A549 (cell line): ENCODE data around the gene COMMD3. TPM values are rescaled to one million over a fixed set of nuclear protein-coding genes. Genes with fewer than 3 reads are reported as not detected.

Source experiments
- ATAC-seq, 2 experiments: fragments of 200-7000 bp in 1 of 2; fragments of >200 bp in 1 of 2; cut with Nextera tagmentation in 1 of 2; cut with Tn5 transposase in 1 of 2; 3 replicates each; pipeline versions ENCODE4 v1.8.0 to v1.9.1; 2018 to 2020; ENCODE audit warnings: mild to moderate bottlenecking in 1 of 2, moderate library complexity in 1 of 2
- CTCF ChIA-PET: fragments of 300-600 bp; sonication (Branson Sonifier 250); formaldehyde crosslinking; extraction: SDS; loops from one replicate; lab custom pipeline; 2021; ENCODE audit warnings: antibody characterized with exemption, inconsistent platforms; lab: Yijun Ruan, JAX
- POLR2A ChIA-PET: fragments of 350-600 bp; formaldehyde crosslinking; extraction: SDS; loops from one replicate; lab custom pipeline; 2021; ENCODE audit warnings: antibody characterized with exemption, inconsistent platforms; lab: Yijun Ruan, JAX
- DNase-seq, 2 experiments: peaks; one replicate each; pipeline versions ENCODE4 v3.0.0 to v3.0.0-alpha.2; 2011 to 2016; ENCODE audit warnings: low read depth in 1 of 2, low spot score in 1 of 2
- FAIRE-seq: peaks from 2 replicates; lab custom pipeline; 2011; peaks lifted over from hg19 to GRCh38; lab: Jason Lieb, UNC
- H3K27ac ChIP-seq, 2 experiments: fragments of >200 bp; sonication (Bioruptor Twin); formaldehyde crosslinking; 3 replicates each; pipeline ENCODE4 v1.5.1; 2016 to 2017
- H3K4me1 ChIP-seq: fragments of >200 bp; sonication (Bioruptor Twin); formaldehyde crosslinking; 3 replicates; pipeline ENCODE4 v1.6.1; 2016
- H3K4me2 ChIP-seq: fragments of >200 bp; sonication (Bioruptor Twin); formaldehyde crosslinking; 3 replicates; pipeline ENCODE4 v1.6.1; 2016
- H3K4me3 ChIP-seq: fragments of >200 bp; sonication (Bioruptor Twin); formaldehyde crosslinking; 3 replicates; pipeline ENCODE4 v1.5.1; 2016
- H3K9me3 ChIP-seq: fragments of >200 bp; sonication (Bioruptor Twin); formaldehyde crosslinking; 3 replicates; pipeline ENCODE4 v1.6.1; 2016
- BHLHE40 ChIP-seq: IDR thresholded peaks from 2 replicates; pipeline ENCODE4 v1.6.1; 2012; ENCODE audit warnings: low read depth, low read length, inconsistent platforms
- CBX2 ChIP-seq: fragments of 200-600 bp; sonication (generic); IDR thresholded peaks from 2 replicates; pipeline ENCODE4 v1.6.1; 2016; ENCODE audit warnings: low read depth, mild to moderate bottlenecking, borderline replicate concordance
- CBX8 ChIP-seq: fragments of 200-600 bp; sonication (generic); IDR thresholded peaks from 2 replicates; pipeline ENCODE4 v1.6.1; 2016
- GATA3 ChIP-seq: IDR thresholded peaks from 2 replicates; pipeline ENCODE4 v1.6.1; 2012; ENCODE audit warnings: borderline replicate concordance
- HOXB5 ChIP-seq: fragments of 250-450 bp; sonication (Bioruptor Pico); IDR thresholded peaks from 2 replicates; pipeline ENCODE4 v1.5.0; 2020; ENCODE audit warnings: mild to moderate bottlenecking, moderate library complexity
- JUN ChIP-seq, 2 experiments: fragments of >200 bp; sonication (Bioruptor Twin); formaldehyde crosslinking; IDR thresholded peaks; 2 replicates in 1 of 2; 3 replicates in 1 of 2; pipeline ENCODE4 v1.6.1; 2016 to 2017
- KDM5A ChIP-seq: fragments of 200-600 bp; sonication (generic); IDR thresholded peaks from 2 replicates; pipeline ENCODE4 v1.6.1; 2016; ENCODE audit warnings: antibody characterized with exemption, mild to moderate bottlenecking
- MAZ ChIP-seq: fragments of 150-350 bp; IDR thresholded peaks from 2 replicates; pipeline ENCODE4 v1.6.1; 2014; ENCODE audit warnings: antibody characterized with exemption, low read depth, low read length, borderline replicate concordance
- NPAS2 ChIP-seq: fragments of 250-450 bp; sonication (Bioruptor Pico); IDR thresholded peaks from 2 replicates; pipeline ENCODE4 v1.8.0; 2022; ENCODE audit warnings: mild to moderate bottlenecking, moderate library complexity, borderline replicate concordance
- PHF8 ChIP-seq: fragments of 200-600 bp; sonication (generic); IDR thresholded peaks from 2 replicates; pipeline ENCODE4 v1.6.1; 2016; ENCODE audit warnings: low read depth, mild to moderate bottlenecking, antibody characterized with exemption, moderate library complexity, borderline replicate concordance
- RAD21 ChIP-seq, 2 experiments: fragments of >200 bp in 1 of 2; sonication (Bioruptor Twin) in 1 of 2; formaldehyde crosslinking in 1 of 2; IDR thresholded peaks in 1 of 2; conservative IDR thresholded peaks in 1 of 2; 2 replicates in 1 of 2; 3 replicates in 1 of 2; pipeline ENCODE4 v1.6.1; 2012 to 2018; ENCODE audit warnings: inconsistent platforms in 1 of 2
- RCOR1 ChIP-seq: fragments of 150-350 bp; IDR thresholded peaks from 2 replicates; pipeline ENCODE4 v1.6.1; 2014; ENCODE audit warnings: antibody characterized with exemption, low read length, low read depth
- RNF2 ChIP-seq: fragments of 200-600 bp; sonication (generic); IDR thresholded peaks from 2 replicates; pipeline ENCODE4 v1.6.1; 2016; ENCODE audit warnings: low read depth, mild to moderate bottlenecking, antibody characterized with exemption, moderate library complexity, borderline replicate concordance
- SREBF2 ChIP-seq: fragments of 450-650 bp; IDR thresholded peaks from 2 replicates; pipeline ENCODE4 v1.6.1; 2014; ENCODE audit warnings: mild to moderate bottlenecking, moderate library complexity
- TFCP2L1 ChIP-seq: fragments of 250-450 bp; sonication (Bioruptor Pico); IDR thresholded peaks from 2 replicates; pipeline ENCODE4 v1.5.0; 2021; ENCODE audit warnings: mild to moderate bottlenecking
- TP53 ChIP-seq: fragments of 250-450 bp; sonication (Bioruptor Pico); IDR thresholded peaks from 2 replicates; pipeline ENCODE4 v1.5.0; 2021; ENCODE audit warnings: mild to moderate bottlenecking, moderate library complexity
- WGBS: methylation state at CpG from one replicate; pipeline ENCODE4 v1.1.6; 2017; ENCODE audit errors: missing lambda C conversion rate; 5-methylcytosine and 5-hydroxymethylcytosine counted together
- polyA plus RNA-seq, 4 experiments: library from polyadenylated mRNA; depleted of rRNA in 3 of 4; stranded (reverse); fragments of >200 nt; fragmentation: RNase III in 1 of 4; extraction: RNeasy Plus Mini Kit Qiagen cat#74134 plus additional on column Dnase treatment in 1 of 4; gene quantifications; 2 replicates in 3 of 4; 3 replicates in 1 of 4; pipeline ENCODE4 v1.2.3, GENCODE V29; 2011 to 2017
- TF ChIP-seq, protein P1 (sequence below): IDR thresholded peaks from 2 replicates; pipeline ENCODE4 v1.6.1; 2012
- TF ChIP-seq, protein P2 (sequence below): fragments of >200 bp; sonication (Bioruptor Twin); formaldehyde crosslinking; IDR thresholded peaks from 3 replicates; pipeline ENCODE4 v1.5.1; 2016

COMMD3 gene
- polyA plus RNA-seq, 2 of the 4 experiments (the other 2 are of a cell fraction) = 42.2 to 70.8 TPM

DNA sequence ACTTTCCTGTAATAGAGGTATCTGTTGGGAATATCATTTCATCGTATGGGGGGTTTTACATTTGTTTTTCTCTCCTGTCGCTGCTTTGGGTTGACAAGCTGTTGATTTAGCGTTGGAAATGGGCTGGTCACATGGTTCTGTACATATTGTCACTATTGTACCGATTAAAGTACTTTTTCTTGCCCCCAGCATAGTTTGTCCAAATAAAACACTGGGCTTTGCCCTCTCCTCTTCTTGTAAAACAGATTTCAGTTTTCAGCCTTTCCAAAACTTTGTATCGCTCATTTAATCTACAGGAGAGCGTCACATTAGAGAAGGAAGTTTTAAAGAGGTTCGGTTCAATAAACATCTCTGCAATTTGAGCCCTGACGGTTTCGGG, 8.7 kb downstream of the COMMD3 start:
- DNase-seq (no peak), ATAC-seq (no peak), FAIRE-seq (no peak)
- Histone ChIP-seq H3K4me3 (peak overlapping the region; percentile 57), H3K4me2 (peak overlapping the region; percentile 86), H3K4me1 (peaks cover 26% of the 10 kb centered on the region), H3K9me3 (no peaks in the 10 kb centered on the region), H3K27ac (peak overlapping the region; percentile 56 to 89; a peak in 5 of 6 replicates)
- 0 out of 2 replicates have a peak, but pooled peaks have one; percentile 69 for TF ChIP-seq CBX8
- TF ChIP-seq RNF2 = 0 out of 2 replicates have a peak, but pooled peaks have one; percentile 64
- TF ChIP-seq, protein P1, sequence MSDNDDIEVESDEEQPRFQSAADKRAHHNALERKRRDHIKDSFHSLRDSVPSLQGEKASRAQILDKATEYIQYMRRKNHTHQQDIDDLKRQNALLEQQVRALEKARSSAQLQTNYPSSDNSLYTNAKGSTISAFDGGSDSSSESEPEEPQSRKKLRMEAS = no peak
- no peak for TF ChIP-seq TFCP2L1 (CRISPR knock-in tag)
- TF ChIP-seq TP53 (CRISPR knock-in tag) = no peak
- TF ChIP-seq MAZ = no peak
- 35% methylated on average over 9 of the region's 9 CpGs for WGBS
- CTCF ChIA-PET = interaction anchor here (0.8 to 1.7 kb wide), 2 partner anchors 16 to 322 kb away, joined by 3 read pairs; no protein-coding TSS in a partner anchor
- POLR2A ChIA-PET = interaction anchor here (1.1 to 2.0 kb wide), 2 partner anchors 9 to 15 kb away, joined by 5 read pairs; partner anchors contain the start of gene COMMD3

DNA sequence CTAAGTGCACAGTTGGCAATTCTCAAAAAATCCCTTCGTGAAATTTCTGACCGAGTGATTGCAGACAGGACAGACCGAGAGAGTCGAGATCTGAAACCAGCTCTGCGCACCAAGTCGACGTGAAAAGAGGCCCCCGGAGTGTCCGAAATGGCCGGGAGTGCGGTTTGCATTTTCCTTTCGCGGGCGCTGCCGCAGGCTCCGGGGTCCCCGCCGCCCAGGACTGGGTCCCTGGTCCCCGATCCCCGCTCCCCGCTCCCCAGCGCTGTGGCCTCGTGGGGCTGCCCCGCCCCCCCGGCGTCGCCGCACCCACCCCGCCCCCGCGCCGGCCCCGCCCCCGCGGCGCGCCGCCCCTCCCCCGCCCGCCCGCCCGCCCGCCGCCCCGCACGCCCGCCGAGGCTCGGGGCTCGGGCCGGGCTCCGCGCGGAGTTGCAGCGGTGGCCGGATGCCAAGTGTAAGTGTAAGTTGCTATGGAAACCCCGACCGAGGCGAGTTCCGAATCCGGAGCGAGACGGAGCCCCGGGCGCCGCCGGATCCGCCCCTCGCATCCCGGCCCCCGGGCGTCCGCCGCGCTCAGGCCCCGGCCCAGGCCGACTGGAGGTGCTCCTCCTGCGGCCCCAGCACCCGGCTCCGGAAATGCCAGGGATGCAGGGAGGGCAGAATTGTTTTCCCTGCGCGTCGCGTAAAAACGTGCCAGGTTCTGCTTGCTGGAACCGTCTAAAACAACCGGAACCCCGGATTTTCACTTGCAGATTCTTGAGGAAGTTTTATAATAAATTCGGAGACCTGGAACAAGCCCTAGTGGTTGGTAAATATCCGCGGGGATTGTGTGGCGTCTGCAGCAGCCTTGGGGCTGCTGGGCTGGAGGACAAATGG, 9.3 kb downstream of the COMMD3 start:
- peaks cover 24% of the 10 kb centered on the region for H3K4me1 ChIP-seq
- WGBS = under 1% methylated on average over 43 of the region's 92 CpGs
- peak overlapping the region; percentile 65 to 89 for H3K27ac ChIP-seq
- TF ChIP-seq MAZ (no peak), PHF8 (peak; percentile 16; the same call in 1 of the 2 replicates), JUN (IDR thresholded peaks at IDR 0.05) (peak in 1 of 2 experiments; percentile 66; a peak in 2 of 5 replicates), RAD21 (conservative IDR thresholded peaks at IDR 0.05 in 1 of 2, IDR thresholded peaks at IDR 0.05 in 1 of 2) (0 out of 5 replicates have a peak, but pooled peaks of 1 of the 2 experiments have one; percentile 17)
- FAIRE-seq (no peak), ATAC-seq (peak; percentile 76 to 82), DNase-seq (peak; percentile 57 to 87)
- ChIA-PET POLR2A (interaction anchor here (1.1 to 2.0 kb wide), 4 partner anchors 9 to 97 kb away, joined by 4 to 6 read pairs (median 5); partner anchors contain the start of gene COMMD3), CTCF (interaction anchor here (1.7 kb wide), 1 partner anchor 322 kb away, joined by 3 read pairs; no protein-coding TSS in a partner anchor)
- peak overlapping the region; percentile 86 for H3K4me2 ChIP-seq
- no peaks in the 10 kb centered on the region for H3K9me3 ChIP-seq
- peak overlapping the region; percentile 57 for H3K4me3 ChIP-seq

DNA sequence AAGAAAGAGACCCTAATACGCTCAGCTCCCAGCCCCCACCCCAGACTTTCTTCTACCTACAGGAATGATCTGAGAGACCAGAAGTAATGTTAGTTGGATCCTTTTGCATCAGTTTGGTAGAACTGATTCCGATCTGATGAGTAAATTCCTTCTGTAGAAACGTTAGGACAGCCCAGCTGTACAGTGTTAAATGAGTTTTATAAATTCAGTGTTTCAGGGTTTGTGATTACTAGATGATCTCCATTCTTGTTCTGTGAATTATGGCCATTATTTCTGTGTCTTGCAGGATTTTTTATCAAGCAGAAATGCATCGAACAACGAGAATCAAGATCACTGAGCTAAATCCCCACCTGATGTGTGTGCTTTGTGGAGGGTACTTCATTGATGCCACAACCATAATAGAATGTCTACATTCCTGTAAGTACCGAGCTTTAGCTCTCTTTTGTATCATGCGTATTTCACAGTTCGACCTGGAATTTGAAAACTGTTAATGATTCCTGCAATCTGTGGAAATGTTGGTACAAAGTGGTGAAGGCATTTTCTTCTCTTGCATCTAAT, 10.0 kb downstream of the COMMD3 start:
- ChIA-PET POLR2A (interaction anchor here (0.7 to 2.0 kb wide), 4 partner anchors 10 to 97 kb away, joined by 3 to 6 read pairs (median 4); partner anchors contain the start of gene COMMD3), CTCF (no interaction called here)
- TF ChIP-seq BHLHE40 = no peak
- TF ChIP-seq NPAS2 (CRISPR knock-in tag) = no peak
- TF ChIP-seq SREBF2 = no peak
- TF ChIP-seq HOXB5 (CRISPR knock-in tag) = no peak
- TF ChIP-seq, protein P2, sequence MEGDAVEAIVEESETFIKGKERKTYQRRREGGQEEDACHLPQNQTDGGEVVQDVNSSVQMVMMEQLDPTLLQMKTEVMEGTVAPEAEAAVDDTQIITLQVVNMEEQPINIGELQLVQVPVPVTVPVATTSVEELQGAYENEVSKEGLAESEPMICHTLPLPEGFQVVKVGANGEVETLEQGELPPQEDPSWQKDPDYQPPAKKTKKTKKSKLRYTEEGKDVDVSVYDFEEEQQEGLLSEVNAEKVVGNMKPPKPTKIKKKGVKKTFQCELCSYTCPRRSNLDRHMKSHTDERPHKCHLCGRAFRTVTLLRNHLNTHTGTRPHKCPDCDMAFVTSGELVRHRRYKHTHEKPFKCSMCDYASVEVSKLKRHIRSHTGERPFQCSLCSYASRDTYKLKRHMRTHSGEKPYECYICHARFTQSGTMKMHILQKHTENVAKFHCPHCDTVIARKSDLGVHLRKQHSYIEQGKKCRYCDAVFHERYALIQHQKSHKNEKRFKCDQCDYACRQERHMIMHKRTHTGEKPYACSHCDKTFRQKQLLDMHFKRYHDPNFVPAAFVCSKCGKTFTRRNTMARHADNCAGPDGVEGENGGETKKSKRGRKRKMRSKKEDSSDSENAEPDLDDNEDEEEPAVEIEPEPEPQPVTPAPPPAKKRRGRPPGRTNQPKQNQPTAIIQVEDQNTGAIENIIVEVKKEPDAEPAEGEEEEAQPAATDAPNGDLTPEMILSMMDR = no peak
- no peak for TF ChIP-seq GATA3
- TF ChIP-seq KDM5A = no peak
- no peak for TF ChIP-seq RCOR1
- no peak for TF ChIP-seq JUN (IDR thresholded peaks at IDR 0.05)
- TF ChIP-seq CBX2 = no peak
- Histone ChIP-seq H3K4me3 (peak overlapping the region; percentile 57), H3K4me1 (peaks cover 24% of the 10 kb centered on the region), H3K4me2 (peak overlapping the region; percentile 86), H3K9me3 (no peaks in the 10 kb centered on the region), H3K27ac (peak overlapping the region; percentile 65 to 89)
- FAIRE-seq = no peak
- 57% methylated on average over 8 of the region's 8 CpGs for whole genome bisulfite sequencing
- ATAC-seq = peak in 1 of 2 experiments; percentile 7; a peak in 3 of 6 replicates
- no peak for DNase-seq
